ENCODE results near the gene SUSD4.

SUSD4 gene

DNA sequence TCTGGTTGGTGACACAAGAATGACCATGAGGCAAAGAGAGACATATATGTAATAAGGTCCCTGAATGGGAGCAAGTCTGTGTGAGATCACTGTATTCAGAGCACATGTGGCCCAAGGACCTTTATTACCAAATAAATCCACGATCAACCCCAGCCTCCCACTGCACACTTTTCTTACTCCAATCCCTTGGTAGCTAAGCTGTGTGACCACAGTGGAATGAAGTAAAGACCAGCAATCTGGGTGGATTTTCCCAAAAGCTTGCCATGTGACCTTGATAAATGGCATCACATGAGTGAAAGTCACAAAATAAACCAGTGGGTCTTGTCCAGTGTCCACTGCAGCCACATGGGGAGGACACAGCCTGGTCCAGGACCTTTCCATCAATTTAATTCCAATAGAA is 184.2 kb downstream of the SUSD4 start:
- in situ Hi-C loops (cut with MboI; ENCODE audit: low sequenced_read_pairs): no loop called here
- DNase-seq (ENCODE audit: low spot score in 2 of 2): no peak
- no peaks in the 10 kb centered on the region for H3K36me3 ChIP-seq (replicated peaks)
- H3K4me3 ChIP-seq: no peak overlapping the region
- no peaks in the 10 kb centered on the region for H3K27me3 ChIP-seq (ENCODE audit: low read depth)
- no peaks in the 10 kb centered on the region for H3K4me1 ChIP-seq
- H3K9me3 ChIP-seq: no peaks in the 10 kb centered on the region

DNA sequence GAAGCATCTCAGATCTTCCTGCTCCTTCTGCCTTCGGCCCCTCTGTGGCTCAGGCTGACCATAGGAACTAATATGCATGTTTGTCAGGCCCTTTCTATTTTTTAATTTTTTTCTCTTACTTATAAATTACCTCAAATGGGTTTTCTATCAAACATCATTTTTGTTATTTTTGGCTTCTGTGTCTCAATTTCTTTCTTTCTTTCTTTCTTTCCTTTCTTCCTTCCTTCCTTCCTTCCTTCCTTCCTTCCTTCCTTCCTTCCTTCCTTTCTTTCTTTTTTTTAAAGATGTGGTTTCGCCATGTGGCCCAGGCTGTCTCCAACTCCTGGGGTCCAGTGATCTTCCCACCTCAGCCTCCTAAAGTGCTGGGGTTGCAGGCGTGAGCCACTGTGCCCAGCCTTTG is 184.7 kb downstream of the SUSD4 start:
- in situ Hi-C loops (cut with MboI; ENCODE audit: low sequenced_read_pairs): no loop called here
- Histone ChIP-seq H3K36me3 (replicated peaks) (no peaks in the 10 kb centered on the region), H3K9me3 (no peaks in the 10 kb centered on the region), H3K27me3 (ENCODE audit: low read depth) (no peaks in the 10 kb centered on the region), H3K4me3 (no peak overlapping the region), H3K4me1 (no peaks in the 10 kb centered on the region)
- DNase-seq (ENCODE audit: low spot score in 2 of 2): no peak

DNA sequence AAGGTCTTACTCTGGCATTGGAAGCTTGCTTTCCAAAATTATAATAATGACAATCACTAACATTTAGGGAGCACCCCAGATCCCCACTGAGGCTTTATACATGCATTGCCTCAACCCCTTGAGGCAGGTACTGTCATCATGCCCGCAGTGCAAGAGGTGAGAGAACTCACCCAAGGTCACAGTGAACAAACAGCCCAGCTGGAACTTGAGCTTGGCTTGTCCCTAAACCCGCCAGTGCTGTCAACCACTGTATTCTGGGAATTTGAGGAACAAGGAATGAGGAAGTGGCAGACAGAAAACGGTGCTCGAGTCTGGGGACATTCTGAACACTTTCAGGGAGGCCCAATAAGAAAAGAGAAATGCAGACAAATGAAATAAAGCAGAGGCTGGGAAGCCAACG is 186.3 kb downstream of the SUSD4 start:
- H3K36me3 ChIP-seq (replicated peaks): no peaks in the 10 kb centered on the region
- no peak for DNase-seq (ENCODE audit: low spot score in 2 of 2)
- H3K4me3 ChIP-seq: no peak overlapping the region
- no peaks in the 10 kb centered on the region for H3K4me1 ChIP-seq
- no peaks in the 10 kb centered on the region for H3K27me3 ChIP-seq (ENCODE audit: low read depth)
- no peaks in the 10 kb centered on the region for H3K9me3 ChIP-seq
- in situ Hi-C loops (cut with MboI; ENCODE audit: low sequenced_read_pairs): no loop called here

DNA sequence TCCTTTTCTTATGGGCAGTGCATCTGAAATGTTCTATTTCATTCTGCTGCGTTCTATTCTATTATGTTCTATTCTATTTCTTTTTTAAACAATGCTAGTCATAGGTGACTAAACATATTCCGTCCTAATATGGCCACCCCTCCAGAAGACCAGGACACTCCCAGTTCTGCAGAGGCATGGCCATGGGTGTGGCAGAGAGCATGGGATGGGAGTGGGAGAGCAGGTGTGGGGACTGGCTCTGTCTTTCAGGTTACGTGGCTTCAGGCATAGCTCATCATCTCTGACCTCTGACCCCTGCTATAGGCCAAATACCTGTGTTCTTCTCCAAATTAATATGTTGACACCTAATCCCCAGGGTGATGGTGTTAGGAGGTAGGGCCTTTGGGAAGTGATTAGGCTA is 187.5 kb downstream of the SUSD4 start:
- in situ Hi-C loops (cut with MboI; ENCODE audit: low sequenced_read_pairs): no loop called here

DNA sequence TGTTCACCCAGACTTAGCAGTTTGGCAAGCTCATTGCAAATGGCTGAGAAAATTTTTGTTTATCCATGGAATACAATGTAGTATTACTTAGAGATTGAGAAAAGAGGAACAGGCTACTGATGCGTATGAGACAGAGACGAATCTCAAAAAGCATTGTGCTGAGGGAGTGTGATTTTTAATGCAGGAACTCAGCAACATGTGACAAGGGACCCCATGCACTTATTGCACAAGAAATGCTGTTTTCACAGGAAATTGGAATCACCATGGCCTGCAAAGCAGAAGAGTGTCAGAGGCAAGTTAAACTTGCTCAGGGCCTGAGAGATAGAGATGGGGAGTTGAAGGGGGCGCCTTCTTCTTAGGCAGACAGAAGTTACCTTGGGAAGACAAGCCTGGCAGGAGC is 188.3 kb downstream of the SUSD4 start:
- Histone ChIP-seq H3K9me3 (no peaks in the 10 kb centered on the region), H3K36me3 (replicated peaks) (no peaks in the 10 kb centered on the region), H3K4me3 (no peak overlapping the region), H3K4me1 (no peaks in the 10 kb centered on the region), H3K27me3 (ENCODE audit: low read depth) (no peaks in the 10 kb centered on the region)
- in situ Hi-C loops (cut with MboI; ENCODE audit: low sequenced_read_pairs): no loop called here
- no peak for DNase-seq (ENCODE audit: low spot score in 2 of 2)

More for the DNA sequence above, 187.5 kb downstream of the SUSD4 start:
- Histone ChIP-seq H3K9me3 (no peaks in the 10 kb centered on the region), H3K4me1 (no peaks in the 10 kb centered on the region), H3K27me3 (ENCODE audit: low read depth) (no peaks in the 10 kb centered on the region), H3K4me3 (no peak overlapping the region), H3K36me3 (replicated peaks) (no peaks in the 10 kb centered on the region)
- DNase-seq (ENCODE audit: low spot score in 2 of 2): no peak

DNA sequence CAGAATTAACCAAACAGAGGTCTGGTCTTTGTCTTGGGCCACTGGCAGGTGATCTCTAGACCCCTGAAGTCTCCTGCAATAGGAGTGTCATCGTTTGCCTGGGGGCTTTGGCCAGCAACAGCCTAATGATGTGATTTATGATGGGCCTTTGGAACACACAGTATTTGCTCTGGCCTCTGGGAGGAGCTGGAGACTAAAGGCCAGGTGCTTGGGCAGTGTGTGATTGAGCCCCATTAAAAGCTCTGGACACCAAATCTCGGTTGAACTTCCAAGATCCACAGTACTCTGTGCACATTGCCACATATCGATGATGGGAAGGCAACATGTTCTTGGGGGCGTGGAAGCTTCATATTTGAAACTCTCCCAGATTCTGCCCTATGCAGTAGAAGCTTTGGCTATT is 188.9 kb downstream of the SUSD4 start:
- no peaks in the 10 kb centered on the region for H3K4me1 ChIP-seq
- DNase-seq (ENCODE audit: low spot score in 2 of 2): no peak
- H3K9me3 ChIP-seq: no peaks in the 10 kb centered on the region
- no peaks in the 10 kb centered on the region for H3K36me3 ChIP-seq (replicated peaks)
- no peak overlapping the region for H3K4me3 ChIP-seq
- in situ Hi-C loops (cut with MboI; ENCODE audit: low sequenced_read_pairs): no loop called here
- no peaks in the 10 kb centered on the region for H3K27me3 ChIP-seq (ENCODE audit: low read depth)

All from HAP-1 (cell line).